ENCODE measurements around the gene BBS9. TPM values are rescaled to one million over a fixed set of nuclear protein-coding genes. Genes with fewer than 3 reads are reported as not detected.

The BBS9 gene
- total RNA-seq, 1 donor from 2014 or later: 21.1 TPM

DNA sequence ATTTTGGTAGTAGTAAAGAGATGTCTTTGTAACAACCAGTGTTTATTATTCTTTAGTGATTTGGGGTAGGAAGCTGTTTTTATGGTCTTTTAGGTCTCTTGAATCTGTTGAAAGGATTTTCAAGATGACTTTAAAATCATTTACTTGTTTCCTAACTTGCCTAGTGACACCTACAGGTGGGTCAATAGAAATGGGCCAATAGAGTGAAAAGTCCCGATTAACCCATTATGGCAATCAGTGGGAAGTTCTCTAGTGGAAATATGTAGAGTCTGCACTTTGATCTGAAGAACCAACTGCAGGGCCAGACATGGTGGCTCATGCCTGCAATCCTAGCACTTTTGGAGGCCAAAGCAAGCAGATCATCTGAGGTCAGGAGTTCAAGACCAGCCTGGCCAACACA lies 401.3 kb downstream of the BBS9 start:
- DNase-seq: no peak
- Mint-ChIP-seq H3K4me1 (ENCODE audit: low read depth, unreplicated experiment) (no peaks in the 10 kb centered on the region), H3K27ac (ENCODE audit: unreplicated experiment) (no peak overlapping the region), H3K36me3 (ENCODE audit: unreplicated experiment) (peaks cover 10% of the 10 kb centered on the region), H3K4me3 (ENCODE audit: unreplicated experiment) (no peak overlapping the region), H3K9me3 (ENCODE audit: unreplicated experiment) (peaks cover 4% of the 10 kb centered on the region), H3K27me3 (ENCODE audit: unreplicated experiment) (peaks cover 1% of the 10 kb centered on the region)
- TF ChIP-seq, protein P1, sequence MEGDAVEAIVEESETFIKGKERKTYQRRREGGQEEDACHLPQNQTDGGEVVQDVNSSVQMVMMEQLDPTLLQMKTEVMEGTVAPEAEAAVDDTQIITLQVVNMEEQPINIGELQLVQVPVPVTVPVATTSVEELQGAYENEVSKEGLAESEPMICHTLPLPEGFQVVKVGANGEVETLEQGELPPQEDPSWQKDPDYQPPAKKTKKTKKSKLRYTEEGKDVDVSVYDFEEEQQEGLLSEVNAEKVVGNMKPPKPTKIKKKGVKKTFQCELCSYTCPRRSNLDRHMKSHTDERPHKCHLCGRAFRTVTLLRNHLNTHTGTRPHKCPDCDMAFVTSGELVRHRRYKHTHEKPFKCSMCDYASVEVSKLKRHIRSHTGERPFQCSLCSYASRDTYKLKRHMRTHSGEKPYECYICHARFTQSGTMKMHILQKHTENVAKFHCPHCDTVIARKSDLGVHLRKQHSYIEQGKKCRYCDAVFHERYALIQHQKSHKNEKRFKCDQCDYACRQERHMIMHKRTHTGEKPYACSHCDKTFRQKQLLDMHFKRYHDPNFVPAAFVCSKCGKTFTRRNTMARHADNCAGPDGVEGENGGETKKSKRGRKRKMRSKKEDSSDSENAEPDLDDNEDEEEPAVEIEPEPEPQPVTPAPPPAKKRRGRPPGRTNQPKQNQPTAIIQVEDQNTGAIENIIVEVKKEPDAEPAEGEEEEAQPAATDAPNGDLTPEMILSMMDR (IDR thresholded peaks at IDR 0.05; ENCODE audit: partially characterized antibody, unreplicated experiment): no peak

DNA sequence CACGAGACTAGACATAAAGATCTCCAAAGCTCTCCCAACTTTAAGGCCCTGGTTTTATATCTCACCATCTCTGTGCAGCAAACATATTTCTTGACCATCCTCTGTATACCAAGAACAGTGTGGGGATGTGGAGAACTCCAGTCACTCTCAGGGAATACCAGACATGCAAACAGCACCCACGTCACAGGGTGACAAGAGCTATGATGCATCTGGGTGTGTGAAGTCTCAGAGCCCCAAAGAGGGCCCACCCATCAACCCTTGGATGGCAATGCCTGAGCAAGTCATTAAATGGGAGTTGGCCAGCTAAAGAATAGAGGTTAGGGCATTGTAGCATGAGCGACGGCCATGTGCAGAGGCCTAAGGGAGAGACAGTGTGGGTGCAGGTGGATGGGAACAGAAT lies 402.5 kb downstream of the BBS9 start:
- Mint-ChIP-seq H3K9me3 (ENCODE audit: unreplicated experiment) (peaks cover 4% of the 10 kb centered on the region), H3K27me3 (ENCODE audit: unreplicated experiment) (peaks cover 1% of the 10 kb centered on the region), H3K27ac (ENCODE audit: unreplicated experiment) (no peak overlapping the region), H3K4me3 (ENCODE audit: unreplicated experiment) (no peak overlapping the region), H3K4me1 (ENCODE audit: low read depth, unreplicated experiment) (no peaks in the 10 kb centered on the region), H3K36me3 (ENCODE audit: unreplicated experiment) (peaks cover 10% of the 10 kb centered on the region)
- DNase-seq: no peak
- TF ChIP-seq, protein P1 (IDR thresholded peaks at IDR 0.05; ENCODE audit: partially characterized antibody, unreplicated experiment): no peak

DNA sequence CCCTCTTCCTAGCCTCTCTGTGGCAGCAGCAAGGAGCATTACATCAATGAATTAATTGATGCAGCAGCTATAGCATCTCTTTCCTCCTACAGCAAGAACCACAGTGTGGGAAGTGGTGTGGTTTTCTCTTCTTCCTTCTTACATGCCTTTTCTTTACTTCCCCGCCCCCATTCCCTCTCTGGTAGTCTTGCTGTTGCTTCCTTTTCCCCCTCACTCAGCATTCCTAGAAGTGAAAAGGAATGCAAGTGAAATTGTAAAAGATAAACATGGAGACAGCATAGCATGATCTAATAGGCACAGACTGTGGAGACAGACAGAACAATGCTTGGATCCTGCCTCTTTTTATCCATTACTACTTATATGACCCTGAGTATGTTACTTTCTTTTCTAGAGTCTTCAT lies 405.5 kb downstream of the BBS9 start:
- no peak for DNase-seq

DNA sequence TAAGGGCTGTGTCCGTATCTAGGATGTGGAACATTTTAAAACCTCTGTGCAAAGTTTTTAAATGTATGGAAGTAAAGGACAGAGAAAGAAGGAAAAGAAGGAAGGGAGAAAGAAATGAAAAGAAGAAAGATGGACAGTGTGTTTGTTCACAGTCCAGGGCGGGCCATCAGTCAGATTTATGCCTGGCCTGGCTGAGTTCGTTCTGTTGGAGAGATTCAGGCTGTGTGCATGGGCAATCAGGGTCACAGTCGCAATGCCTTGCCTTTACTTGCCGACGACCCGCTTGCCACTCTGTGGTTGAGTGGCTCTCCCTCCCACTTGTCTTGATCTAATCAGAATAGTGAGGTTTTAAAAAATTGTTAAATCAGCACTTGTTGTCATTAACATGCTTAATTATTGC lies 406.6 kb downstream of the BBS9 start:
- peaks cover 14% of the 10 kb centered on the region for H3K36me3 Mint-ChIP-seq (ENCODE audit: unreplicated experiment)
- TF ChIP-seq, protein P1 (IDR thresholded peaks at IDR 0.05; ENCODE audit: partially characterized antibody, unreplicated experiment): no peak
- no peak overlapping the region for H3K4me3 Mint-ChIP-seq (ENCODE audit: unreplicated experiment)
- H3K27me3 Mint-ChIP-seq (ENCODE audit: unreplicated experiment): peaks cover 1% of the 10 kb centered on the region
- DNase-seq: no peak
- H3K9me3 Mint-ChIP-seq (ENCODE audit: unreplicated experiment): peaks cover 4% of the 10 kb centered on the region
- H3K27ac Mint-ChIP-seq (ENCODE audit: unreplicated experiment): no peak overlapping the region
- H3K4me1 Mint-ChIP-seq (ENCODE audit: low read depth, unreplicated experiment): no peaks in the 10 kb centered on the region

More for the DNA sequence above, 405.5 kb downstream of the BBS9 start:
- H3K4me3 Mint-ChIP-seq (ENCODE audit: unreplicated experiment): no peak overlapping the region
- TF ChIP-seq, protein P1 (IDR thresholded peaks at IDR 0.05; ENCODE audit: partially characterized antibody, unreplicated experiment): no peak
- peaks cover 4% of the 10 kb centered on the region for H3K9me3 Mint-ChIP-seq (ENCODE audit: unreplicated experiment)
- H3K36me3 Mint-ChIP-seq (ENCODE audit: unreplicated experiment): peaks cover 10% of the 10 kb centered on the region
- no peak overlapping the region for H3K27ac Mint-ChIP-seq (ENCODE audit: unreplicated experiment)
- no peaks in the 10 kb centered on the region for H3K4me1 Mint-ChIP-seq (ENCODE audit: low read depth, unreplicated experiment)
- H3K27me3 Mint-ChIP-seq (ENCODE audit: unreplicated experiment): peaks cover 1% of the 10 kb centered on the region

DNA sequence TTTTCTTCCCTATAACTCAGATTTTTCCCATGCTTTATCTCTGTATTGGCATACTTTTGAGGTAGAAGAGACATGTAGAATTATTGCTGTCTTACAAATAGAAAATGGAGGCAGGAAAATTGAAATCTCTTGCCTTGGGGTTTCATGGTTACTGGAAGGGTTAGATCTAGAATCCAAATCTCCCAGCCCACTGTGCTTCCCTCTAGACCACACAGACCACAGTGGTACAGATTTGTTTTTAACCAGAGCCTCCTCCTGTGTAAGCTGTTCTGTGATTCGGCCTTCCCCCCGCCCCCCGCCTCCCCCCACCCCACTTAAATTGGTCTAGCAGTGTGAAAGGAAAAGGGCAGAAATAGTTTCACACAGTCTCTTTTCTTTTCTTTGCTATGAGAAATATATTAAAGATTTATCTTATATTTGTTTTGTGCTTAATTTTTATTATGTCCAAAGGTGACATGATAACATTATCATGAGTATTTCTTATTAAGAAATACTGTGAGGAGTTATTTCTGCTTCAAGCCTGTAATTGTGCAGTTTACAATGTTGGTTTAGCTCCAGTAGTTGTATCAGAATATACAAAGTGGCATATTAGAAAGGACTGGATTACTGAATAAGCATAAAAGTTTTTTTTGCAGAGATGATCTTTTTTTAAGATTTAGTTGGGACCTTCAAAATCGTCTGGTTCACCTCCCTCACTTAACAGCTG lies 407.2 kb downstream of the BBS9 start:
- Mint-ChIP-seq H3K4me3 (ENCODE audit: unreplicated experiment) (no peak overlapping the region), H3K4me1 (ENCODE audit: low read depth, unreplicated experiment) (no peaks in the 10 kb centered on the region), H3K9me3 (ENCODE audit: unreplicated experiment) (peaks cover 3% of the 10 kb centered on the region), H3K27ac (ENCODE audit: unreplicated experiment) (no peak overlapping the region), H3K27me3 (ENCODE audit: unreplicated experiment) (peaks cover 1% of the 10 kb centered on the region), H3K36me3 (ENCODE audit: unreplicated experiment) (peaks cover 14% of the 10 kb centered on the region)
- DNase-seq: no peak
- TF ChIP-seq, protein P1 (IDR thresholded peaks at IDR 0.05; ENCODE audit: partially characterized antibody, unreplicated experiment): no peak

Measured in glutamatergic neuron (in vitro differentiated cells).